Measurements from ENCODE around the gene PTCH2.
"Not testable (repeated sequence)": the region's sequence is repeated elsewhere in the genome, so short reads cannot be mapped to it uniquely, and the experiment has no call there.

GRCh38 chr1:44797886-44798285 lies 45.2 kb downstream of the PTCH2 start:
- TF ChIP-seq, protein P1, sequence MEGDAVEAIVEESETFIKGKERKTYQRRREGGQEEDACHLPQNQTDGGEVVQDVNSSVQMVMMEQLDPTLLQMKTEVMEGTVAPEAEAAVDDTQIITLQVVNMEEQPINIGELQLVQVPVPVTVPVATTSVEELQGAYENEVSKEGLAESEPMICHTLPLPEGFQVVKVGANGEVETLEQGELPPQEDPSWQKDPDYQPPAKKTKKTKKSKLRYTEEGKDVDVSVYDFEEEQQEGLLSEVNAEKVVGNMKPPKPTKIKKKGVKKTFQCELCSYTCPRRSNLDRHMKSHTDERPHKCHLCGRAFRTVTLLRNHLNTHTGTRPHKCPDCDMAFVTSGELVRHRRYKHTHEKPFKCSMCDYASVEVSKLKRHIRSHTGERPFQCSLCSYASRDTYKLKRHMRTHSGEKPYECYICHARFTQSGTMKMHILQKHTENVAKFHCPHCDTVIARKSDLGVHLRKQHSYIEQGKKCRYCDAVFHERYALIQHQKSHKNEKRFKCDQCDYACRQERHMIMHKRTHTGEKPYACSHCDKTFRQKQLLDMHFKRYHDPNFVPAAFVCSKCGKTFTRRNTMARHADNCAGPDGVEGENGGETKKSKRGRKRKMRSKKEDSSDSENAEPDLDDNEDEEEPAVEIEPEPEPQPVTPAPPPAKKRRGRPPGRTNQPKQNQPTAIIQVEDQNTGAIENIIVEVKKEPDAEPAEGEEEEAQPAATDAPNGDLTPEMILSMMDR (IDR thresholded peaks at IDR 0.05) = not testable (repeated sequence)
- not testable (repeated sequence) for TF ChIP-seq POLR2A (IDR thresholded peaks at IDR 0.05)

All from prostate gland (tissue), 2 donors.